ENCODE results near the gene CNGA1.

CNGA1 gene

DNA sequence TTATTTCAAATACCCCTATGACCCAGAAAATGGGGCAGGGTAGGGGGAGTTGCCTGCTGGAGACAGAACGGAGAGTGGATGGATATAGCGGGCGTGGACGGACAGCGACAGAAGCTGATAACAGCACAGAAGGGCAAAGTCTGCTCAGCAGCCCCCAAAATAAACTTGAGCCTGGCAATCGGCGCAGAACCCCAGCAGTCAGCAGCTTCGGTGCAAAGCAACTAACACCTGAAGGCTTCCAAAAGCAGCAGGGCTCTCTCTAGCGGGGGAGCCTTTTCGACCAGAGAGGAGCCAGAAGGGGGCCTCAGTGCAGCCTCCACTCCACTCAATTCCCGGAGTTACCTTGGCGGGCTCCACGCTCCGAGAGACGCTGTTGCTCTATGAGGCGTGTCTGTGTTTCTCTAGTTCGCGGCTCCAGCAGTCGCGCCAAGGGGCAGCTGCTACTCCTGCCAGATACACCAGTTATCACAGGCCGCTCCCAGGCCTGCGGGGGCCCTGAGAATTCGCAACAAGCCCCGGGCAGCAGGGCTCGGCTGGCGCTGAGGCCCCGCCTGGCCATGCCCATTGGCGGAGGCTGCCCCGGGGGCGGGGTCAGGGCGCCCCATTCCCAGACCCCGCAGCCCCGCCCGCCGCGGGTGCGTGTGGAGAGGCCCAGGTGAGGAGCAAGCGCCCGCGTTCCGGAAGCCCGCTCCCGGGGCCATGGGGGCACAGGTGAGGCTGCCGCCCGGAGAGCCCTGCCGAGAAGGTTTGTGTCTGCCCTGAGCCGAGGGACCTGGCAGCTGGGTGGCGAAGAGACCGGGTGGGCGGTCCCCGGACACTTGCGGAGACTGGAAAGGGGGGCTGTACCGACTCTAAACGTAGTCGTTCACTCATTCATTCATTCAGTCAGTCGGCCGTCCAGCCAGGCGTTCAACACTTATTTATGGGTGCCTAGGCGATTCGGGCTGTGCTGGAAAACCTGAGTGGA lies at the start of gene CNGA1, which contains the start of gene NIPAL1:
Gene CNGA1 (minus strand): TSS at position 541 of the 967 bp plus-strand sequence. CDS start 63,992 bp downstream, outside the sequence.
Gene NIPAL1 (plus strand): TSS at position 632 of the 967 bp plus-strand sequence. CDS start 68 bp downstream, at position 700.
- peak; percentile 13 for DNase-seq

GRCh38 chr4:48065587-48066052 lies 49.1 kb upstream of the CNGA1 start:
- no peak for DNase-seq

DNA sequence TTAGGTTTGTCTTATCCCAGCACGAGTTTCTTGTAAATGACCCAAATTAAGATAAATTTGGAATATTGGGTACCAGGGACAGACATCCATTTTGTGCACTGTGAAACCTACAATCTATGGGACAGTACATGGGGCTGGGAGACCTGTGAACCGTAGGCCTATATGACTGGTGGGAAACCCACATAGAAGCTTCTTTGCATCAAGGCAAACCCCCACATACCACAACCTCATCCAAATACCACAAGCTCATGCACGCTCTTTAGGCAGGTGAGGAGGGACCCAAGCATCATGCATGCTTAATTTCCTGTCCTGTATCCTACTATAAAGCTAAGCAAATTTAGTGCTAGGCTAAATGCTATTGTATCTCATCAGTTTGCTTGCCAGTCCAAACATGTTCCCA lies 47.9 kb upstream of the CNGA1 start:
- DNase-seq = no peak

DNA sequence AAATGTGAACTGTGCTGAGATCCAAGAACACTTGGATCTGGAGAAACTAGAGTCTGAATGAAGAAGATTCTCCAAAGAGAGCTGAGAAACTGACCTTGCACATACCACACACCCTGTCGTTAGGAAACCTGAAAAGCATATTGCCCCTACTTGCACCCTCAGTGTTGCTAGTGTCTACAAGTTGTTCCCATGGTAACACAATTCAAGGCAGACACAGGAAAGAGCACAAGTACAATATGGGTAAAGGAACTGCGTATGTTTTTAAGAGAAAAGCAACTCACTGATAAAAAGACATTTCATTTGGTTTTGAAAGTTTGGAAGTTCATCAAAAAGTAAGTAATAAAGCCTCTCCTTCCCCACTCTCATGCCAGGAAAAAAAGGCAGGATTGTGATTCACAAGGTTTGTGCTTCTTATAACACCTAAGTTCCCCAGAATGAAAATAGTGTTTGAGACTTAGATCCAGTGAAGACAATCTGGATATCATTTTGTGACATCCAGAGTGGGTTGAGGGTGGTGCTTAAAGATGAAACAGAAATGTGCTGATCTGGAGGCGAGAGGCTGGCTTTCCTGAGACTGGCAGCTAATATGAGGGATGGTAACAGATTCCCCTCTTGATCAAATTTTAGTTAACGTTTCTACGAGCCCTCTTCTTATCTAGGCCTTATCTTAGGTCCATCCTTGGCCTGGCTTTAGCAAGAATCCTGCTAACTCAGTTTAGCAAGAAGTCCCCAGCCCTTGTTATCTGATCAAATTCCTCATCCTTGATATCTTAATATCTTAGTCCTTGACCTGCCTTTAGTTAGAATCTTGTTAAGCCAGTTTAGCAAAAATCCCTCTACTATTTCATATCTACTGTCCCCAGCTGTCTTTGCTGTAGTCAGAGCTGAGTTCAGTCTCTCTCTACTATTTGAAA lies 42.4 kb upstream of the CNGA1 start:
- DNase-seq = no peak

DNA sequence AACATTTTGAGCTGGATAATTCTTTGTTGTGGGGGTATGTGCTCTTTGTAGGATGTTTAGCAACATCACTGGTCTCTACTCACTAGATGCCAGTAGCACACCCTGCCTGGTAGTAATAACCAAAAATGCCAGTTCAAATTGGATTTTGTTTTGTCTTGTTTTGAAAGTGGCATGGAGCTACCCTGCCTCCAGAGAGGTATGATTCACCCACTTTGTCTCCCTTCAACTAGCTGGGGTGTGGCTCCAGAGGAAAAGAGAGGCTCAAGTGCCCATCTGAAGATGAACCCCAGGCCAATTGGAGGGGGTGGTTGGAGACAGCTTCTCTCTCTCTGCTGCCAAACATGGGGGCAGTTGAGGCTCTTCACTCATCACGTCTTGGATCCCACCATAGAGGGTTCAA lies 34.6 kb upstream of the CNGA1 start:
- DNase-seq = no peak

DNA sequence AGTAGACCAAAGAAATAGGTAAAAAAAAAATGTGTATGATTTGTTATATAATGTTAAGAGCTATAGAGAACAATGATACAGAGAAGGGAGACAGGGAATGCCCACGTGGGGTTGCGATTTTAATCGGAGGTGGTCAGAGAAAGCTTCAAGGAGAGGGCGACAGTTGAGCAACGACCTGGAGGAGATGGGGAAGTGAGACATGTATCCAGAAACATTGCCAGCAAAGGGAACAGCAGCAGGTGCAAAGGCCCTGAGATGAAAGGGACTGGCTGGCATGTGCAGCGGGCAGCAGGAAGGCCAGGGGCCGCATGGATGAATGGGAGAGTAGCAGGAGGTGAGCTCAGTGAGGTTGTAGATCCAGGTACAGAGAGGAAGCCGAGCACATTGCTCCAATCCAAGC lies 33.0 kb upstream of the CNGA1 start:
- no peak for DNase-seq

- DNase-seq = no peak
Measured at GRCh38 chr4:48047896-48048295, 31.4 kb upstream of the CNGA1 start.

DNA sequence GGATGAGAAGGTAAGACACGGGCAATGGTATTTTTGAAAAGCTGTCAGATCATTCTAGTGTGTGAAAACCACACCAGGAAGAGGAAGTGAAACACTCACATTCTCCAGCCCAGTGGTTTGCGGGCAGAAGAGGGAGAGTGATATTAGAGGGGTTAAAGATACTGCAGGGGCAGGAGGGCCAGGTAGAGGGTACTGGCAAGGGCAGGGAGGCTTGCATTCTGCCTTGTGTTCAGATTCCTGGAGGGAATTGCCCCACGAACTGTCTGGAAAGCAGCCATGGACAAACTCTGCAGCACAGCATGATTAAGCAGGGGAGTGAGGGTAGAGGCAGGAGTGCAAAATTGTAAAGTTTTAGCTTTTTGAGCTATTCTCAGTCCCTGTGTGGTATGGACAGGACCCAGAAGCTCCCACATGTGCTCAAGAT lies 31.0 kb upstream of the CNGA1 start:
- DNase-seq = no peak

GRCh38 chr4:48046059-48046458 lies 29.6 kb upstream of the CNGA1 start:
- no peak for DNase-seq

DNA sequence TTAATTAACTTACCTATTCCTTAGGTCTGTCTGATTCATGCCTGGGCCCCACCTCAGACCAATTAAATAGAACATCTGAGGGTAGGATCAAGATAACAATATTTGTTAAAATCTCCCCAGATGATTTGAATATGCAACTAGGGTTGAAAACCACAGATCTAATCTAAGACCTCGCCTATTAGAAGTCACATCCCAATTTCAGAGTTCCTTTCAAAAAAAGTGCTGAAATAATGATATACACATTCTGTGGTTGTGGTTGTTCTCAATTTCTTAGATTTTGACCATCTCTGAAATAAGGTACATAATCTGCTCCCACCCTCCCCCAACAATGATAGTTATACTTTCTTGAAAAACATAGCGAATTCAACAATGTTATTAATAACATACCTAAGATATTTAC lies 27.8 kb upstream of the CNGA1 start:
- DNase-seq = no peak

- DNase-seq = no peak
Measured at GRCh38 chr4:48043504-48043903, 27.0 kb upstream of the CNGA1 start.

- no peak for DNase-seq
Measured at GRCh38 chr4:48042979-48043461, 26.5 kb upstream of the CNGA1 start.

DNA sequence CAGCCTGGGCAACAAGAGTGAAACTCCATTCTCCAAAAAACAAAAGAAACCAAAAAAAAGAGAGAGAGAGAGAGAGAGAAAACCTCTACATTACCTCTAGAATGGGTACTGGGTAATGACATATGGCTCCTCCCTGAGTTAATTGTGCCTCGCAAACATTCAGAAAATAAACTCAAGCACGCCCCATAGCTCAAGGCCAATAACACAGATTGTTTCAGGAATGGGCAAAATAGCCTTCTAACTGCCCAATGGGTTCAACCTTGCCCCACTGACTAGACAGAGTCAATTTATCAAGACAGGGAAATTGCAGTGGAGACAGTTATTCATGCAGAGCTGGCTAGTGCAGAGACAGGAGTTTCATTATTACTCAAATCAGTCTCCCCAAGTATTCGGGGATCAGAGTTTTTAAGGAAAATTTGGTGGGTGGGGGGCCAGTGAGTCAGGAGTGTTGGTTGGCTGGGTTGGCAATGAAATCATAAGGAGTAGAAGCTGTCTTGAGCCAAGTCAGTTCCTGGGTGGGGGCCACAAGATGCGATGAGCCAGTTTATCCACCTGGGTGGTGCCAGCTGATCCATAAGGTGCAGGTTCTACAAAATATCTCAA lies 25.2 kb upstream of the CNGA1 start:
- no peak for DNase-seq

GRCh38 chr4:48039561-48039960 lies 23.1 kb upstream of the CNGA1 start:
- no peak for DNase-seq

GRCh38 chr4:48038666-48039065 lies 22.2 kb upstream of the CNGA1 start:
- DNase-seq = no peak

DNA sequence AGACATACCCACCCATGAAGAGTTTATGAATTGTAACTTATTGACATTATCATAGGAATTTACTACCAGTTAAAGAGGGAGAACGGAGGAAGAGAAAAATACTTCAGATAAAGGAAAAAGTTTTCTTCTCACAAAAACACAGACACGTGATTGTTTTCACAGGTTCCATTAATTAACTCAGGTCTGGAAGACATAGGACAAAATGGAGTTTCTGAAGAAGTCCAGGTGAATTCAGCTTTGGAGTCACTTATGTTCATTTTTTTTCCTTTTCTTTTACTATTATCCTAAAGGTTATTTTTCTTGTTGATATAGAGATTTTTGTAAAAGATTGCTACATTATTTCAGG lies 20.6 kb upstream of the CNGA1 start:
- no peak for DNase-seq

DNA sequence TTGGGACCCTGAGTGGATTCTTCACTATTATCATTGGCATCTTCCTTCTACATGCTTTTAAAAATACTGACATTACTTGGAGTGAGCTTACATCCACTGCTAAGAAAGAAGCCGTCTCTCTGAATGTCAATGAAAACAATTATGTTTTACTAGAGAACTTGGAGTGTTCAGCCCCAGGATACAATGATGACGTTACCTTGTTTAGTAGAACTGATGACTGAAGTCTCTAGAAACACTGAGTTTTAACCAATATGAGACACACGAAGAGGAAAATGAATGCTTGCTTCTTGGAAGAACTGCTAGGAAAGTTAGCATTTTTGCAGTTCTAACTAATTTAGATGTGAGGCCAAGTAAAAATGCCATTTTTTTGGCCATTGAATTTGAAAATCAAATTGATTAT lies 19.5 kb upstream of the CNGA1 start:
- no peak for DNase-seq

GRCh38 chr4:48033825-48034413 lies 17.4 kb upstream of the CNGA1 start:
- no peak for DNase-seq

DNA sequence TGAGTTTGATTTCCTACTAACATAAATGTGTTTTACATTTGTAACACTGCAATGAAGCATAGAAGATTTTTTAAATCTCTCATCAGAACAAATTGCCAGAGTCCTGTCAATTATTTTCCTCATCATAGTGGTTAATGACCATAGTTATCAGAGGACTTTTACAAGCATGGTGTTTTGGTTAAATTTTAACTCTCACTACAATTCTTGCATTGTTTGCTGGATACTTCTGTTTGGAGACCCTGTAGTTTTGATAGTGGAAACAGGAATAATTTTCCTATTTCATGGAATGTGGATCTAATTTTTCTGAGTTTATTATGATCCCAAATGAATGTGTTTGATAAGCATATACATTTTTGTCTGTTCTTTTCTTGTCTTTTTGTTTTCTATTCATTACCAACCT lies 16.9 kb upstream of the CNGA1 start:
- no peak for DNase-seq

- no peak for DNase-seq
Measured at GRCh38 chr4:48032721-48033120, 16.2 kb upstream of the CNGA1 start.

DNA sequence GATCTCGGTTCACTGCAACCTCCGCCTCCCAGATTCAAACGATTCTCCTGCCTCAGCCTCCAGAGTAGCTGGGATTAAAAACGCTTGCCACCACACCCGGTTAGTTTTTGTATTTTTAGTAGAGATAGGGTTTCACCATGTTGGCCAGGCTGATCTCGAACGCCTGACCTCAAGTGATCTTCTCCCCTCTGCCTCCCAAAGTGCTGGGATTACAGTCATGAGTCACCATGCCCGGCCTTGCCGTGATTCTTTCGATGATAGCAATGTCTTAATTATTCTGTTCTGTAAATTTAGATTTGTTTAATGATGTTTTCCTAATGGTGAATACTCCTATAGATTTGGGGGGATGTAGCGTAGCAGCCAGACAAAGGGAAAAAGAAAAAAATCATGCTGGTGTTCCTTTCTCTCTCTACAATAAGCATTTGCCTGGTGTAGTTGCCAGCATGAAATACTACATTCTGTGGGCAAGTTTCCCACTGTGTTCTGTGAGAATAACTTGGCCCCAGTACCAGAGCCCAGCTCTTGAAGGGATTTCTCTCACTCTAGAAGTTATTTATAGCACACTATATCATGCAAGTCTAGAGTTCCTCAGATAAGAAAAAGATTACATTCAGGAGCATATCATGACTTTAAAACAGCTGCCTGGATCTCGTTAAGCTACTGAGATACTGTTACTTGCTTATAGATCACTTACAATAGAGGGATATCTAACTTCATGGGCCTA lies 15.5 kb upstream of the CNGA1 start:
- DNase-seq = no peak

- DNase-seq = no peak
Measured at GRCh38 chr4:48030470-48030869, 14.0 kb upstream of the CNGA1 start.

All from HCEC 1CT (cell line).